NK-92 (cell line): ENCODE data around the gene EIF4E2.
"Not testable (repeated sequence)": the region's sequence is repeated elsewhere in the genome, so short reads cannot be mapped to it uniquely, and the experiment has no call there.

Source experiments
- DNase-seq: peaks from one replicate; lab custom pipeline; 2025; ENCODE audit not compliant: unreplicated experiment; lab: John Stamatoyannopoulos, UW

Gene EIF4E2

GRCh38 chr2:232563580-232563979 is 13.1 kb downstream of the EIF4E2 start:
- DNase-seq: no peak

GRCh38 chr2:232567721-232568120 is 17.2 kb downstream of the EIF4E2 start:
- DNase-seq: no peak

- DNase-seq: no peak
These were observed 17.7 kb downstream of the EIF4E2 start for GRCh38 chr2:232568161-232568560.

- DNase-seq: no peak
These were observed 19.1 kb downstream of the EIF4E2 start for GRCh38 chr2:232569541-232569940.

- not testable (repeated sequence) for DNase-seq
These were observed 20.0 kb downstream of the EIF4E2 start for GRCh38 chr2:232570481-232570880.

GRCh38 chr2:232571026-232571474 is 20.6 kb downstream of the EIF4E2 start:
- no peak for DNase-seq

- DNase-seq: no peak
These were observed 22.6 kb downstream of the EIF4E2 start for GRCh38 chr2:232573042-232573441.

GRCh38 chr2:232573771-232574435 is 23.4 kb downstream of the EIF4E2 start:
- DNase-seq: no peak

- DNase-seq: no peak
These were observed 24.4 kb downstream of the EIF4E2 start for GRCh38 chr2:232574674-232575403.

- no peak for DNase-seq
These were observed 24.9 kb downstream of the EIF4E2 start for GRCh38 chr2:232575404-232575746.

GRCh38 chr2:232576995-232577394 is 26.5 kb downstream of the EIF4E2 start:
- DNase-seq: no peak

GRCh38 chr2:232577841-232578240 is 27.4 kb downstream of the EIF4E2 start:
- no peak for DNase-seq

GRCh38 chr2:232578626-232579025 is 28.1 kb downstream of the EIF4E2 start:
- no peak for DNase-seq

GRCh38 chr2:232580648-232580981 is 30.1 kb downstream of the EIF4E2 start:
- no peak for DNase-seq

- DNase-seq: no peak
These were observed 31.2 kb downstream of the EIF4E2 start for GRCh38 chr2:232581725-232582124.

- DNase-seq: no peak
These were observed 33.7 kb downstream of the EIF4E2 start for GRCh38 chr2:232584238-232584637.

GRCh38 chr2:232586943-232587505 is 36.5 kb downstream of the EIF4E2 start:
- no peak for DNase-seq

- DNase-seq: no peak
These were observed 37.0 kb downstream of the EIF4E2 start for GRCh38 chr2:232587512-232587911.

GRCh38 chr2:232588031-232588430 is 37.5 kb downstream of the EIF4E2 start:
- DNase-seq: no peak

GRCh38 chr2:232588680-232589585 is 38.4 kb downstream of the EIF4E2 start:
- no peak for DNase-seq

GRCh38 chr2:232592772-232593395 is 42.4 kb downstream of the EIF4E2 start:
- DNase-seq: no peak
